PC-3 (cell line): ENCODE data around the gene ZBTB7C.

Experiments used
- CTCF ChIP-seq: fragments of 300-600 bp; sonication (generic); conservative IDR thresholded peaks from 2 replicates; pipeline ENCODE4 v1.5.1; 2017; ENCODE audit warnings: antibody characterized with exemption, low read depth, mild to moderate bottlenecking, low read length
- EZH2 ChIP-seq: fragments of 300-600 bp; sonication (generic); IDR thresholded peaks from one replicate; pipeline ENCODE4 v1.6.1; 2017; ENCODE audit warnings: antibody characterized with exemption, mild to moderate bottlenecking, low read length; ENCODE audit not compliant: unreplicated experiment
- EZH2phosphoT487 ChIP-seq: fragments of 300-600 bp; sonication (generic); IDR thresholded peaks from 2 replicates; pipeline ENCODE4 v1.6.1; 2018; ENCODE audit warnings: mild to moderate bottlenecking, antibody characterized with exemption, low read length, borderline replicate concordance

DNA sequence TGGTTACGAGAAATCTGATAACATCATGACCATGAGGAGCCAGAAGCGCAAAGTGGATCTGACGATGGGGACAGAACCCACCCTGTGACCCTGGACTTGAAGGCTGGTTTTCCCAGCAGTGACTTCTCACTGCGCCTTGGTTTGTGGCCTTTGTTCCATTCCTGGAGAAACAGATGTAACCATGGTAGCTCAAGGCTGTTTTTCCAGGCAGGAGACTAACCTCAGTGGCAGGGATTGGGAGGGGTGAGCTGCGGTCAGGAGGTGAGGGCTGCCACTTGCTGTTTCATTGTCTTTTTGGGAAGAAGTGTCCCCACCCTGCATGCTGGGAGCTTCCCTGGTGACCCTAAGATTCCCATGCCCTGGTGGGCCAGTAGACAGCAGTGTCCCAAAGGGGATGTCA lies 362.3 kb downstream of the ZBTB7C start:
- TF ChIP-seq CTCF (no peak), EZH2 (no peak), EZH2phosphoT487 (no peak)
